Measurements from ENCODE around the gene CAMK2G. TPM values are rescaled to one million over a fixed set of nuclear protein-coding genes. Genes with fewer than 3 reads are reported as not detected.
A peak's percentile ranks its signal among the peaks of the same experiment; 100 is the strongest.

CAMK2G gene
- total RNA-seq, 2 donors from 2014 or later, result 41.9 to 47.8 TPM

DNA sequence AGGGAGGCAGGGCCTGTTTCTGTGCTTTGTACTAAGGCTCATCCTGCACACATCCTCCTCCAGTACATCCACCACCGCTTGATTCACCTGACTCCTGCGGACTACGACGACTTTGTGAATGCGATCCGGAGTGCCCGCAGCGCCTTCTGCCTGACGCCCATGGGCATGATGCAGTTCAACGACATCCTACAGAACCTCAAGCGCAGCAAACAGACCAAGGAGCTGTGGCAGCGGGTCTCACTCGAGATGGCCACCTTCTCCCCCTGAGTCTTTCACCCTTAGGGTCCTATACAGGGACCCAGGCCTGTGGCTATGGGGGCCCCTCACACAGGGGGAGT is 73.1 kb downstream of the CAMK2G start:
- intact Hi-C loops (cut with DNase I), result no loop called here
- peak overlapping the region in 1 of 2 donors; percentile 73 for H3K27ac ChIP-seq
- H3K27me3 ChIP-seq (replicated peaks; ENCODE audit: insufficient read depth), result no peaks in the 10 kb centered on the region
- H3K4me1 ChIP-seq (replicated peaks), result peaks cover 6% of the 10 kb centered on the region
- DNase-seq (ENCODE audit: low spot score), result no peak
- peaks cover 24 to 25% of the 10 kb centered on the region in 2 donors for H3K36me3 ChIP-seq
- TF ChIP-seq, protein P1, sequence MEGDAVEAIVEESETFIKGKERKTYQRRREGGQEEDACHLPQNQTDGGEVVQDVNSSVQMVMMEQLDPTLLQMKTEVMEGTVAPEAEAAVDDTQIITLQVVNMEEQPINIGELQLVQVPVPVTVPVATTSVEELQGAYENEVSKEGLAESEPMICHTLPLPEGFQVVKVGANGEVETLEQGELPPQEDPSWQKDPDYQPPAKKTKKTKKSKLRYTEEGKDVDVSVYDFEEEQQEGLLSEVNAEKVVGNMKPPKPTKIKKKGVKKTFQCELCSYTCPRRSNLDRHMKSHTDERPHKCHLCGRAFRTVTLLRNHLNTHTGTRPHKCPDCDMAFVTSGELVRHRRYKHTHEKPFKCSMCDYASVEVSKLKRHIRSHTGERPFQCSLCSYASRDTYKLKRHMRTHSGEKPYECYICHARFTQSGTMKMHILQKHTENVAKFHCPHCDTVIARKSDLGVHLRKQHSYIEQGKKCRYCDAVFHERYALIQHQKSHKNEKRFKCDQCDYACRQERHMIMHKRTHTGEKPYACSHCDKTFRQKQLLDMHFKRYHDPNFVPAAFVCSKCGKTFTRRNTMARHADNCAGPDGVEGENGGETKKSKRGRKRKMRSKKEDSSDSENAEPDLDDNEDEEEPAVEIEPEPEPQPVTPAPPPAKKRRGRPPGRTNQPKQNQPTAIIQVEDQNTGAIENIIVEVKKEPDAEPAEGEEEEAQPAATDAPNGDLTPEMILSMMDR (IDR thresholded peaks at IDR 0.05), result no peak
- TF ChIP-seq POLR2A (IDR thresholded peaks at IDR 0.05) (no peak), POLR2AphosphoS5 (IDR thresholded peaks at IDR 0.05) (no peak)
- no peaks in the 10 kb centered on the region for H3K9me3 ChIP-seq
- no peak overlapping the region for H3K4me3 ChIP-seq
- WGBS, result 86% methylated on average over 13 of the region's 13 CpGs

DNA sequence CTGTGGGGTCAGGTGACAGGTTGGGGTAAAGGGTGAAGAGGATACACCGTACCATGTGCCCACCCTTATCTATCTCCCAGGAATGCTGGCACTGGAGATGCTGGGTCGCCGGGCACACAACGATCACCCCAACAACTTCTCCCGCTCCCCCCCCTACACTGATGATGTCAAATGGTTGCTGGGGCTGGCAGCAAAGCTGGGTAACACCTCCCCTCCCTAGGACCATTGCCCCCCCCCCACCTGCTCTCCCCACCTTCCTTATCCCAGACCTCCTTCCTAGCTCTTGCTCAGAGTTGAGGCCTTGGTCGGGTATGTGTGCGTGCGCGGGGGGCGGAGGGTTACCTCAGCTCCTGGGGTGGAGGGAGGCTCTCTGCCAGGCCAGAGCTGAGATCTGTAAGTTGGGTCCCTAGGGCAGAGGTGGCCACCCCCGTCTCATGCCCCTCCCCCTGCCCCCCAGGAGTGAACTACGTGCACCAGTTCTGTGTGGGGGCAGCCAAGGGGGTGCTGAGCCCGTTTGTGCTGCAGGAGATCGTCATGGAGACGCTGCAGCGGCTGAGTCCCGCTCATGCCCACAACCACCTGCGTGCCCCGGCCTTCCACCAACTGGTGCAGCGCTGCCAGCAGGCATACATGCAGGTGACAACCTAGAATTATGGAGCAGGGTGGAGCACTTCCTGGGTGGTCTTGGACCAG is 73.6 kb downstream of the CAMK2G start:
- TF ChIP-seq POLR2AphosphoS5 (IDR thresholded peaks at IDR 0.05) (no peak), POLR2A (IDR thresholded peaks at IDR 0.05) (no peak)
- TF ChIP-seq, protein P1 (IDR thresholded peaks at IDR 0.05), result no peak
- Histone ChIP-seq H3K4me3 (no peak overlapping the region), H3K27me3 (replicated peaks; ENCODE audit: insufficient read depth) (no peaks in the 10 kb centered on the region), H3K9me3 (no peaks in the 10 kb centered on the region), H3K4me1 (replicated peaks) (peaks cover 6% of the 10 kb centered on the region), H3K36me3 (peaks cover 23 to 25% of the 10 kb centered on the region in 2 donors), H3K27ac (no peak overlapping the region)
- WGBS, result 76% methylated on average over 20 of the region's 20 CpGs
- DNase-seq (ENCODE audit: low spot score), result no peak
- intact Hi-C loops (cut with DNase I), result no loop called here

DNA sequence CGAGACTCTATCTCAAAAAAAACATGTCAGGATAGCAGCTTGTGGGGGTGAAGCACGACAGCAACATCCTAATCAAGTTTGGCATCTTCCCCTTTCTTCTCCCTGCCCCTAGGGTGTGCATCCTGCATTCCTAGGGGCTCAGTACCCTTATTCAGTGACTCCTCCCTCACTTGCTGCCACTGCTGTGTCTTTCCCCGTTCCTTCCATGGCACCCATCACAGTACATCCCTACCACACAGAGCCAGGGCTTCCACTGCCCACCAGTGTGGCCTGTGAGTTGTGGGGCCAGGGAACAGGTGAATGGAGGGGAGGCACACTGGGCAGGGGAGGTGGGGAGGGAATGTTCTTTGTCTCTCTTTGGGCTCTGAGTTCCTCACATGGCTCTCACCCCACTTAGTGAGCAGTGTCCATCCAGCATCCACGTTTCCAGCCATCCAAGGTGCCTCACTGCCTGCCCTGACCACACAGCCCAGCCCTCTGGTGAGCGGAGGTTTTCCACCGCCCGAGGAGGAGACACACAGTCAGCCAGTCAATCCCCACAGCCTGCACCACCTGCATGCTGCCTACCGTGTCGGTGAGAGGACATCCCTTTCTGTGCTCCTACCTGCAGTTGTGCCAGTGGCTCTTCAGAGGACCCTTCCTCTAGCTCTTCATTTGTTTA is 74.3 kb downstream of the CAMK2G start:
- H3K4me1 ChIP-seq (replicated peaks), result peaks cover 6% of the 10 kb centered on the region
- H3K27ac ChIP-seq, result no peak overlapping the region
- H3K36me3 ChIP-seq, result peaks cover 16 to 25% of the 10 kb centered on the region in 2 donors
- H3K4me3 ChIP-seq, result no peak overlapping the region
- H3K27me3 ChIP-seq (replicated peaks; ENCODE audit: insufficient read depth), result no peaks in the 10 kb centered on the region
- no peak for TF ChIP-seq POLR2A (IDR thresholded peaks at IDR 0.05)
- TF ChIP-seq POLR2AphosphoS5 (IDR thresholded peaks at IDR 0.05), result no peak
- TF ChIP-seq, protein P1 (IDR thresholded peaks at IDR 0.05), result no peak
- 65% methylated on average over 9 of the region's 9 CpGs for WGBS
- intact Hi-C loops (cut with DNase I), result no loop called here
- H3K9me3 ChIP-seq, result no peaks in the 10 kb centered on the region
- DNase-seq (ENCODE audit: low spot score), result no peak

DNA sequence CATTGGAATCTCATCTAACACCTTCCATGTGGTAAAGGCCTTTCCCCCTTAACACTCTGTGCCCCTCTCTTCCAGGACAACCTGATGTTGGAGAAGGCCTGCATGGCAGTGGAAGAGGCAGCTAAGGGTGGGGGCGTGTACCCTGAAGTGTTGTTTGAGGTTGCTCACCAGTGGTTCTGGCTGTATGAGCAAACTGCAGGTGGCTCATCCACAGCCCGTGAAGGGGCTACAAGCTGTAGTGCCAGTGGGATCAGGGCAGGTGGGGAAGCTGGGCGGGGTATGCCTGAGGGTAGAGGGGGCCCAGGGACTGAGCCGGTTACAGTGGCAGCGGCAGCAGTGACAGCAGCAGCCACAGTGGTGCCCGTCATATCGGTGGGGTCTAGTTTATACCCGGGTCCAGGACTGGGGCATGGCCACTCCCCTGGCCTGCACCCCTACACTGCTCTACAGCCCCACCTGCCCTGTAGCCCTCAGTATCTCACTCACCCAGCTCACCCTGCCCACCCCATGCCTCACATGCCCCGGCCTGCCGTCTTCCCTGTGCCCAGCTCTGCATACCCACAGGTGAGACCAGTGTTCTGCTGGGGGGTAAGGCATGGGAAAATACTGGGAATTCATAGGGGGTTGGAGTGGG is 75.3 kb downstream of the CAMK2G start:
- H3K4me1 ChIP-seq (replicated peaks), result peaks cover 6% of the 10 kb centered on the region
- H3K9me3 ChIP-seq, result no peaks in the 10 kb centered on the region
- no peak for TF ChIP-seq POLR2AphosphoS5 (IDR thresholded peaks at IDR 0.05)
- no peak overlapping the region for H3K27ac ChIP-seq
- no peak overlapping the region for H3K4me3 ChIP-seq
- 76% methylated on average over 8 of the region's 10 CpGs for WGBS
- no peaks in the 10 kb centered on the region for H3K27me3 ChIP-seq (replicated peaks; ENCODE audit: insufficient read depth)
- no peak for DNase-seq (ENCODE audit: low spot score)
- H3K36me3 ChIP-seq, result peaks cover 19 to 25% of the 10 kb centered on the region in 2 donors
- intact Hi-C loops (cut with DNase I), result no loop called here

DNA sequence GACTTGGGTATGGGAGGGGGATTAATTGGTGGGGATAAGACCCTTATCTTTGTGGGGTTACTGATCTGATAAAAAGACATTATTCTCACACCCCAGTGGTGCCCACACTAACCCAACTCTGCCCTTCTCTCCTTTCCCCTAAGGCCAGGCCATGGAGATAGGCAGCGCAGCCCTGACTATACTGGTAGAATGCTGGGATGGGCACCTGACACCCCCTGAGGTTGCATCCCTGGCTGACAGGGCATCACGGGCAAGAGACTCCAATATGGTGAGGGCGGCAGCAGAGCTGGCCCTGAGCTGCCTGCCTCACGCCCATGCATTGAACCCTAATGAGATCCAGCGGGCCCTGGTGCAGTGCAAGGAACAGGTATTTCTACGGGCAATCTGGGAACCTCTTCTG is 76.3 kb downstream of the CAMK2G start:
- H3K27ac ChIP-seq, result no peak overlapping the region
- peaks cover 4% of the 10 kb centered on the region for H3K4me1 ChIP-seq (replicated peaks)
- 91% methylated on average over 6 of the region's 6 CpGs for WGBS
- no peaks in the 10 kb centered on the region for H3K27me3 ChIP-seq (replicated peaks; ENCODE audit: insufficient read depth)
- no peaks in the 10 kb centered on the region for H3K9me3 ChIP-seq
- H3K36me3 ChIP-seq, result peaks cover 25% of the 10 kb centered on the region in 2 donors
- intact Hi-C loops (cut with DNase I), result no loop called here
- DNase-seq (ENCODE audit: low spot score), result no peak
- TF ChIP-seq, protein P1 (IDR thresholded peaks at IDR 0.05), result no peak
- TF ChIP-seq POLR2A (IDR thresholded peaks at IDR 0.05) (no peak), POLR2AphosphoS5 (IDR thresholded peaks at IDR 0.05) (no peak)
- no peak overlapping the region for H3K4me3 ChIP-seq
